ENCODE data around the gene DTD2.
"Not testable (repeated sequence)": the region's sequence is repeated elsewhere in the genome, so short reads cannot be mapped to it uniquely, and the experiment has no call there.

DTD2 gene

GRCh38 chr14:31441273-31442111 is 15.8 kb downstream of the DTD2 start:
- no peak for DNase-seq

GRCh38 chr14:31440280-31440679 is 17.0 kb downstream of the DTD2 start:
- no peak for DNase-seq

GRCh38 chr14:31439561-31439960 is 17.7 kb downstream of the DTD2 start:
- DNase-seq: no peak

- not testable (repeated sequence) for DNase-seq
These were observed 20.1 kb downstream of the DTD2 start for GRCh38 chr14:31437045-31437691.

- no peak for DNase-seq
These were observed 22.0 kb downstream of the DTD2 start for GRCh38 chr14:31435276-31435675.

- DNase-seq: no peak
These were observed 26.6 kb downstream of the DTD2 start for GRCh38 chr14:31430634-31431264.

GRCh38 chr14:31429791-31430190 is 27.5 kb downstream of the DTD2 start:
- DNase-seq: no peak

- DNase-seq: no peak
These were observed 29.3 kb downstream of the DTD2 start for GRCh38 chr14:31428011-31428410.

- no peak for DNase-seq
These were observed 30.6 kb downstream of the DTD2 start for GRCh38 chr14:31426663-31427062.

- no peak for DNase-seq
These were observed 31.4 kb downstream of the DTD2 start for GRCh38 chr14:31425905-31426304.

GRCh38 chr14:31421200-31421599 is 36.1 kb downstream of the DTD2 start:
- DNase-seq: no peak

GRCh38 chr14:31420319-31421111 is 36.8 kb downstream of the DTD2 start, which contains the start of gene HEATR5A:
TSS of gene HEATR5A (minus strand) at chr14:31420550. CDS start at chr14:31402975, 17,575 bp downstream.
- DNase-seq: peak; percentile 97

- peak; percentile 74 for DNase-seq
These were observed 37.4 kb downstream of the DTD2 start for GRCh38 chr14:31419967-31420318.

- DNase-seq: no peak
These were observed 37.9 kb downstream of the DTD2 start for GRCh38 chr14:31419179-31419966.

GRCh38 chr14:31418440-31418839 is 38.9 kb downstream of the DTD2 start:
- no peak for DNase-seq

- no peak for DNase-seq
These were observed 43.0 kb downstream of the DTD2 start for GRCh38 chr14:31414190-31414833.

GRCh38 chr14:31411218-31411727 is 46.0 kb downstream of the DTD2 start:
- DNase-seq: peak; percentile 65

GRCh38 chr14:31410048-31410650 is 47.2 kb downstream of the DTD2 start:
- peak; percentile 64 for DNase-seq

GRCh38 chr14:31408421-31408820 is 48.9 kb downstream of the DTD2 start:
- DNase-seq: no peak

GRCh38 chr14:31405599-31406232 is 51.6 kb downstream of the DTD2 start:
- DNase-seq: no peak

Measured in suppressor macrophage treated with lipopolysaccharide for 4 hours (primary cell).